Activated naive CD8-positive, alpha-beta T cell treated with anti-CD3 and anti-CD28 coated beads, Interleukin-2, amount 50 U/mL, for 16 hours (primary cell): ENCODE measurements around the gene VIPR1.
A peak's percentile ranks its signal among the peaks of the same experiment; 100 is the strongest.
"Not testable (repeated sequence)": the region's sequence is repeated elsewhere in the genome, so short reads cannot be mapped to it uniquely, and the experiment has no call there.

Experiments used
- DNase-seq: peaks from one replicate; pipeline ENCODE4 v3.0.0-alpha.2; 2020; ENCODE audit warnings: low read depth, low spot score

VIPR1 gene

DNA sequence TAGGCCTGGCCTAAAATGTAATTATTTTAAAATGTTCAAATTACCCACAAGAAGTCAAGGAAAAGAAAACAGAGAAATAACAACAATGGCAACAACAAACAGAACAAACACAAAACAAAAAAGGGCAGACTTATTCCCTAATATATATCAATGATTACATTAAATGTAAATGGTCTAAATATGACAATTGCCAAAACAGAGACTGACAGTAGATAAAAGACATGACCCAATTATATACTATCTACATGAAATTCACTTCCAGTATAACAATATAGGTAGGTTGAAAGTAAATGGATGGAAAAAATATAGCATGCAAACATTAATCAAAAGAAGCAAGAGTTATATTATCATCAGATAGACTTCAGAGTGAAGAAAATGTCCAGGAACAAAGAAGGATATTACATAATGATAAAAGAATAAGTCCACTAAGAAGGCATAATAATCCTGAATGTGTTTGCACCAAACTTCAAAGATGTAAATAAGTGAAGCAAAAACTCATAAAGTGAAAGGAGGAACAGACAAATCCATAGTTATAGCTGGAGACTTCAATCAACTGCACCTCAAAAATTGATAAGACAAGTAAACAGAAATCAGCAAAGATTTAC, 72.8 kb downstream of the VIPR1 start:
- no peak for DNase-seq

DNA sequence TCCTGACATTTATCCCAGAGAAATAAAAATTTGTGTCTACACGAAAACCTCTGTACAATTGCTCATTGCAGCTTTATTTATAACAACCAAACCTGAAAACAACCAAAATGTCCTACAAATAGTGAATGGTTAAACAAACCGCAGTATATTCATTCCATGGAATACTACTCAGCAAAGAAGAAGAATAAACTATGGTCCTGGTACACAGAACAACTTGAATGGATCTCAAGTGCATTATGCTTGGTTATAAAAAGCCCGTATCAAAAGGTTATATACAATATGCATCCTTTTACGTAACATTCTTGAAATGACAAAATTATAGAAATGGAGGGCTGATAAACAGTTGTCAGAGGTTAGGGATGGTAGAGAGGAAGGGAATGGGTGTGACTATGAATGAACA, 75.6 kb downstream of the VIPR1 start:
- DNase-seq = no peak

DNA sequence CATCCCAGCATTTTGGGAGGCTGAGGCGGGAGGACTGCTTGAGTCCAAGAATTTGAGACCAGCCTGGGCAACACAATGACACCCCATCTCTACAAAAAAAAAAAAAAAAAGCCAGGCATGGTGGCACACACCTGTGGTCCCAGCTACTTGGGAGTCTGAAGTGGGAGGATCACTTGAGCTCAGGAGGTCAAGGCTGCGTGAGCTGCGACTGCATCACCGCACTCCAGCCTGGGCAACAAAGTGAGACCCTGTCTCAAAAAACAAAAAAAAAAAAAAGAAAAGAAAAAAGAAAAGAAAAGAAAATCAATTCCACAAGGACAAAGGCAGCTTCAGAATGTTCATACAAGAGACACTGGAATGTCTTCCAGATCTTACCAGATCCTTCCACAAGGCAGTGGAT, 76.9 kb downstream of the VIPR1 start:
- DNase-seq = not testable (repeated sequence)

DNA sequence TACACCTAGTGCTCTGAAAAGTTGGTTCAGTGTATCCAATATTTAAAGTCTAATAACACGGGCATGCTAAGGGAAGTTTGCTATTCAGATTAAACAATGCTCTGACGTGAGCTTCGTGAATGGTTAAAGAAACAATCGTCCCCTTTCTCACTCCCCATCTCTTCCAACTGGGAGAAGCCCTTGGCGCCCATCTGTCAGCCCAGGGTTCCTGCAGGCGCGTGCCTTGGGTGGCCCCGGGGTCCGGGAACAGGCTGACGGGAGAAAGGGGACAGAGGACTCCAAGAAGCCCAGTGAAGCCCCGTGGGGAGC, 78.9 kb downstream of the VIPR1 start:
- DNase-seq = no peak

DNA sequence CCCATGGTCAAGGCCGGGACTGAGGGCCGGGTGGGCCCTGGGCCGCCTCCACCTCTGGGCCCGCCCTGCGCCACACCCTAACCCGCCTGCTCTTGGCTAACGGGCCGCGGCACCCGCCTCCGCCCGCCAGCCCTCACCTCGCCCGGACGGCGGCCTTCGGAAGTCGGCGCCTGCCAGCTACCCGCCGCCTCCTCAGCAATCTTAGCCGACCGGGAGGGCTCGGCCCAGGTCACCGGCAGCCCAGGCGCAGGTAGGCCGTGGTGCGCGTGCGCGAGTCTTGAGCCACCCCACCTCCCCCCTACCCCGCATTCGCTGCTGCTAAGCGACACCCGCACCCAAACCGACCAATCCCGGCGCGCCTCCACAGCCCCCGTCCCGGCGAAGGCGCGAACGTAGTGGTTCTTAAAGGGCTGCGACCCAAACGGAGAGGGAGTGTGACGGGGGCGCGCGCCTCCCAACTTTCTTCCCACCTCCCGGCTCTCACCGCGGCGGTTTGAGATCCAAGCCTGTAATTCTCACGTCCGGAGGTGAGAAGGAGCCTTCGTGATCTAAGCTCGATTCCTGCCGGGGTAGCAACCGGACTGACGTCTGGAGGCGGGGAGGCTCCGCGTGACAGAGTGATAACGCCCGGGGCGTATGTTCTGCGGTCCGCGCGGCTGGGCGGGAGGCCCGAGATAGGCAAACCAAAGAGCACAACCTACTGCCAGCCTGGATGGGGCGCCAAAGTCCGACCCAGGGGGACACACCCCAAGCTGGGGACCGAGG, 79.4 kb downstream of the VIPR1 start, which contains the start of gene SEC22C:
Gene SEC22C (minus strand): TSS at position 259 of the 765 bp plus-strand sequence. CDS start 12,921 bp downstream, outside the sequence.
- peak; percentile 94 for DNase-seq

DNA sequence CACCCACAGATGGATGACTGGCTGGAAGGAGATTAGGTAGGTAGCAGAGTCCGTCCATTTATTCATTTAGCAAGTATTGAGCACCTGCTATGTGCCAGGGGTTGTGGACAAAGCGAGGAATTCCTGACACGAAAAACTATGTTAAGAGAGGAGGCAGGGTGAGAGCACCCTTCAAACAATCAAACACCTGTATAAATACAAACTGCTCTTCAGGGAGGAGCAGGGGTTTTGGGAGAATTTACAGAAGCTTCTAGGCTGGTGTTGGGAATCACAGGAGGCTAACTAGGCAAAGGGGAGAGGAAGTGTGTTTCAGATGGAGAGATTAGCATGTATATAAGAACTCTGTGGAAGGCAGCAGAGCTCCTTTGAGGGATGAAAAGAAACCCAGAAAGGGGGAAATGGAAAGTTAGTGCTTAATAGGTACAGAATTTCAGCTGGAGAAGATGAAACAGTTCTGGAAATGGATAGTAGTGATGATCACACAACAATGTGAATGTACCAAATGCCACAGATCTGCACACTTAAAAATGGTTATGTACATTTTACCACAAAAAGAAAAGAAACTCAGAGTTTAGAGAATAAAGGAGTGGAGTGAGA, 80.1 kb downstream of the VIPR1 start:
- DNase-seq = no peak
